ENCODE results near the gene HOXC10. TPM values are rescaled to one million over a fixed set of nuclear protein-coding genes. Genes with fewer than 3 reads are reported as not detected.

HOXC10 gene
- total RNA-seq, 2 experiments from 2014 or later = not detected

GRCh38 chr12:53983568-53983949 lies 1.4 kb upstream of the HOXC10 start:
- no peaks in the 10 kb centered on the region for H3K36me3 Mint-ChIP-seq (ENCODE audit: low read depth)

GRCh38 chr12:53983950-53984572 lies 885 bp upstream of the HOXC10 start:
- Mint-ChIP-seq H3K36me3 (ENCODE audit: low read depth) (no peaks in the 10 kb centered on the region), H3K9me3 (no peaks in the 10 kb centered on the region), H3K27ac (no peak overlapping the region), H3K27me3 (peaks cover 90% of the 10 kb centered on the region), H3K4me3 (no peak overlapping the region), H3K4me1 (ENCODE audit: low read depth) (peaks cover 17% of the 10 kb centered on the region)
- POLR2A ChIA-PET = no interaction called here
- ATAC-seq = no peak
- no peak for TF ChIP-seq CTCF (IDR thresholded peaks at IDR 0.05)
- DNase-seq = no peak
- CTCF ChIA-PET = interaction anchor here (1.2 to 5.8 kb wide), 15 partner anchors 10 to 230 kb away, joined by 3 to 58 read pairs (median 15); partner anchors contain the start of genes HOXC13, HOXC5, HOXC9 and SMUG1
- intact Hi-C loops (cut with micrococcal nuclease) = no loop called here

More at GRCh38 chr12:53983568-53983949, 1.4 kb upstream of the HOXC10 start:
- ChIA-PET POLR2A (no interaction called here), CTCF (interaction anchor here (3.3 to 5.8 kb wide), 4 partner anchors 16 to 217 kb away, joined by 25 to 58 read pairs (median 35); partner anchors contain the start of genes HOXC5, HOXC9 and SMUG1)
- intact Hi-C loops (cut with micrococcal nuclease) = no loop called here
- Mint-ChIP-seq H3K9me3 (no peaks in the 10 kb centered on the region), H3K4me3 (no peak overlapping the region), H3K4me1 (ENCODE audit: low read depth) (peaks cover 14% of the 10 kb centered on the region), H3K27me3 (peaks cover 91% of the 10 kb centered on the region), H3K27ac (no peak overlapping the region)
- no peak for TF ChIP-seq CTCF (IDR thresholded peaks at IDR 0.05)
- ATAC-seq (no peak), DNase-seq (no peak)

- Mint-ChIP-seq H3K27me3 (peaks cover 90% of the 10 kb centered on the region), H3K4me1 (ENCODE audit: low read depth) (peaks cover 31% of the 10 kb centered on the region), H3K36me3 (ENCODE audit: low read depth) (no peaks in the 10 kb centered on the region), H3K4me3 (peak overlapping the region; percentile 9), H3K27ac (no peak overlapping the region), H3K9me3 (no peaks in the 10 kb centered on the region)
- no peak for TF ChIP-seq CTCF (IDR thresholded peaks at IDR 0.05)
- POLR2A ChIA-PET = interaction anchor here (0.8 to 2.4 kb wide), 4 partner anchors 10 to 207 kb away, joined by 3 to 9 read pairs (median 4); partner anchors contain the start of genes HOXC12 and HOXC9
- intact Hi-C loops (cut with micrococcal nuclease) = loop anchor here (5.0 kb wide), 1 partner anchor 42 kb away; the partner anchor contains the start of gene HOXC6
- CTCF ChIA-PET = interaction anchor here (0.6 to 5.8 kb wide), 26 partner anchors 9 to 284 kb away, joined by 3 to 58 read pairs (median 5); partner anchors contain the start of genes HOXC12, HOXC13, HOXC5 and HOXC8
- DNase-seq = no peak
- ATAC-seq = no peak
Measured at GRCh38 chr12:53985692-53985993, 697 bp downstream of the HOXC10 start.

GRCh38 chr12:53985994-53986685 lies 1.2 kb downstream of the HOXC10 start:
- H3K36me3 Mint-ChIP-seq (ENCODE audit: low read depth) = no peaks in the 10 kb centered on the region
- ChIA-PET CTCF (interaction anchor here (1.0 to 5.8 kb wide), 22 partner anchors 10 to 284 kb away, joined by 3 to 58 read pairs (median 6); partner anchors contain the start of genes HOXC13, HOXC5, HOXC8 and HOXC9), POLR2A (interaction anchor here (1.0 to 2.4 kb wide), 3 partner anchors 10 to 21 kb away, joined by 3 to 9 read pairs (median 3); partner anchors contain the start of gene HOXC9)
- TF ChIP-seq CTCF (IDR thresholded peaks at IDR 0.05) = no peak
- no peak overlapping the region for H3K27ac Mint-ChIP-seq
- intact Hi-C loops (cut with micrococcal nuclease) = loop anchor here (5.0 kb wide), 1 partner anchor 41 kb away; the partner anchor contains the start of gene HOXC6
- H3K9me3 Mint-ChIP-seq = no peaks in the 10 kb centered on the region
- DNase-seq (peak; percentile 39), ATAC-seq (peak; percentile 41)
- no peak overlapping the region for H3K4me3 Mint-ChIP-seq
- H3K27me3 Mint-ChIP-seq = peaks cover 90% of the 10 kb centered on the region
- H3K4me1 Mint-ChIP-seq (ENCODE audit: low read depth) = peaks cover 29% of the 10 kb centered on the region

All from activated CD8-positive, alpha-beta T cell treated with anti-CD3 and anti-CD28 coated beads for 36 hours (primary cell).